ENCODE measurements around the gene GKN1.

Gene GKN1

GRCh38 chr2:68980956-68981355 lies 6.5 kb downstream of the GKN1 start:
- WGBS = no CpG with 5 or more reads among the region's 1 CpG
- H3K4me2 ChIP-seq (ENCODE audit: low read length, poor library complexity, severe bottlenecking) = no peak overlapping the region
- peak overlapping the region; percentile 49 for H2BK120ac ChIP-seq (ENCODE audit: low read depth, low read length)
- no peaks in the 10 kb centered on the region for H3K4me1 ChIP-seq (ENCODE audit: control insufficient read depth, insufficient read depth, low read depth, low read length)
- H3K36me3 ChIP-seq (ENCODE audit: control insufficient read depth in 1 of 2, insufficient read depth in 2 of 2, low read depth in 1 of 2, low read length in 2 of 2) = no peaks in the 10 kb centered on the region
- H2BK15ac ChIP-seq (ENCODE audit: low read depth, poor library complexity, severe bottlenecking) = no peak overlapping the region
- H3K4me3 ChIP-seq (ENCODE audit: insufficient read depth in 1 of 2, low read depth in 1 of 2, low read length in 2 of 2) = no peak overlapping the region
- H4K91ac ChIP-seq (ENCODE audit: low read length) = no peak overlapping the region
- no peak overlapping the region for H3K27ac ChIP-seq (ENCODE audit: low read length, poor library complexity, severe bottlenecking)
- H3K9ac ChIP-seq (ENCODE audit: low read length) = no peak overlapping the region
- H3K14ac ChIP-seq (ENCODE audit: low read length in 2 of 2) = no peak overlapping the region
- no peaks in the 10 kb centered on the region for H3K79me1 ChIP-seq (replicated peaks; ENCODE audit: low read length, poor library complexity, severe bottlenecking)
- H2BK5ac ChIP-seq (ENCODE audit: low read depth, low read length, poor library complexity, severe bottlenecking) = no peak overlapping the region
- H2AFZ ChIP-seq (ENCODE audit: low read depth, low read length) = no peak overlapping the region
- no peaks in the 10 kb centered on the region for H3K27me3 ChIP-seq (ENCODE audit: control insufficient read depth in 1 of 2, insufficient read depth in 1 of 2, low read length in 2 of 2)
- no peak overlapping the region for H3K18ac ChIP-seq (ENCODE audit: low read depth in 1 of 2, low read length in 2 of 2)
- no peak for DNase-seq
- no peak overlapping the region for H4K8ac ChIP-seq (ENCODE audit: low read length)
- no peak overlapping the region for H3K23ac ChIP-seq (ENCODE audit: low read length in 2 of 2)
- no peak overlapping the region for H2AK5ac ChIP-seq (ENCODE audit: low read length, severe bottlenecking)
- no peak overlapping the region for H2BK12ac ChIP-seq (ENCODE audit: low read length in 2 of 2)
- H3K9me3 ChIP-seq (ENCODE audit: control insufficient read depth, low read length) = no peaks in the 10 kb centered on the region
- H3K4ac ChIP-seq (ENCODE audit: low read depth in 1 of 2, low read length in 2 of 2) = no peak overlapping the region

- Histone ChIP-seq H3K18ac (ENCODE audit: low read depth in 1 of 2, low read length in 2 of 2) (no peak overlapping the region), H3K9me3 (ENCODE audit: control insufficient read depth, low read length) (no peaks in the 10 kb centered on the region), H4K91ac (ENCODE audit: low read length) (peak overlapping the region; percentile 39), H3K23ac (ENCODE audit: low read length in 2 of 2) (no peak overlapping the region), H2BK120ac (ENCODE audit: low read depth, low read length) (no peak overlapping the region), H2BK15ac (ENCODE audit: low read depth, poor library complexity, severe bottlenecking) (no peak overlapping the region), H3K36me3 (ENCODE audit: control insufficient read depth in 1 of 2, insufficient read depth in 2 of 2, low read depth in 1 of 2, low read length in 2 of 2) (no peaks in the 10 kb centered on the region), H3K4me2 (ENCODE audit: low read length, poor library complexity, severe bottlenecking) (no peak overlapping the region), H3K14ac (ENCODE audit: low read length in 2 of 2) (no peak overlapping the region), H2AK5ac (ENCODE audit: low read length, severe bottlenecking) (no peak overlapping the region), H3K27ac (ENCODE audit: low read length, poor library complexity, severe bottlenecking) (no peak overlapping the region), H2BK5ac (ENCODE audit: low read depth, low read length, poor library complexity, severe bottlenecking) (no peak overlapping the region), H2AFZ (ENCODE audit: low read depth, low read length) (no peak overlapping the region), H4K8ac (ENCODE audit: low read length) (no peak overlapping the region), H3K4me3 (ENCODE audit: insufficient read depth in 1 of 2, low read depth in 1 of 2, low read length in 2 of 2) (no peak overlapping the region), H3K4me1 (ENCODE audit: control insufficient read depth, insufficient read depth, low read depth, low read length) (no peaks in the 10 kb centered on the region), H3K79me1 (replicated peaks; ENCODE audit: low read length, poor library complexity, severe bottlenecking) (no peaks in the 10 kb centered on the region), H2BK12ac (ENCODE audit: low read length in 2 of 2) (no peak overlapping the region), H3K27me3 (ENCODE audit: control insufficient read depth in 1 of 2, insufficient read depth in 1 of 2, low read length in 2 of 2) (peaks cover 0 to 4% of the 10 kb centered on the region in 2 experiments), H3K4ac (ENCODE audit: low read depth in 1 of 2, low read length in 2 of 2) (no peak overlapping the region), H3K9ac (ENCODE audit: low read length) (no peak overlapping the region)
- DNase-seq = no peak
- 94% methylated on average over 4 of the region's 5 CpGs for WGBS
Measured at GRCh38 chr2:68987021-68987503, 12.6 kb downstream of the GKN1 start.

GRCh38 chr2:68989035-68989434 lies 14.6 kb downstream of the GKN1 start:
- no peaks in the 10 kb centered on the region for H3K36me3 ChIP-seq (ENCODE audit: control insufficient read depth in 1 of 2, insufficient read depth in 2 of 2, low read depth in 1 of 2, low read length in 2 of 2)
- 91% methylated on average over 4 of the region's 5 CpGs for WGBS

GRCh38 chr2:68992341-68992740 lies 17.9 kb downstream of the GKN1 start:
- H2BK120ac ChIP-seq (ENCODE audit: low read depth, low read length) = no peak overlapping the region
- no peak overlapping the region for H2BK12ac ChIP-seq (ENCODE audit: low read length in 2 of 2)
- H3K79me1 ChIP-seq (replicated peaks; ENCODE audit: low read length, poor library complexity, severe bottlenecking) = no peaks in the 10 kb centered on the region
- H4K8ac ChIP-seq (ENCODE audit: low read length) = no peak overlapping the region
- no peaks in the 10 kb centered on the region for H3K9me3 ChIP-seq (ENCODE audit: control insufficient read depth, low read length)
- no peak overlapping the region for H3K18ac ChIP-seq (ENCODE audit: low read depth in 1 of 2, low read length in 2 of 2)
- no peak for DNase-seq
- H3K27me3 ChIP-seq (ENCODE audit: control insufficient read depth in 1 of 2, insufficient read depth in 1 of 2, low read length in 2 of 2) = peaks cover 0 to 6% of the 10 kb centered on the region in 2 experiments
- H3K4me2 ChIP-seq (ENCODE audit: low read length, poor library complexity, severe bottlenecking) = no peak overlapping the region
- H2BK15ac ChIP-seq (ENCODE audit: low read depth, poor library complexity, severe bottlenecking) = no peak overlapping the region
- no peak overlapping the region for H3K4ac ChIP-seq (ENCODE audit: low read depth in 1 of 2, low read length in 2 of 2)
- no peak overlapping the region for H3K14ac ChIP-seq (ENCODE audit: low read length in 2 of 2)
- no peaks in the 10 kb centered on the region for H3K4me1 ChIP-seq (ENCODE audit: control insufficient read depth, insufficient read depth, low read depth, low read length)
- no peaks in the 10 kb centered on the region for H3K36me3 ChIP-seq (ENCODE audit: control insufficient read depth in 1 of 2, insufficient read depth in 2 of 2, low read depth in 1 of 2, low read length in 2 of 2)
- H2BK5ac ChIP-seq (ENCODE audit: low read depth, low read length, poor library complexity, severe bottlenecking) = no peak overlapping the region
- H3K27ac ChIP-seq (ENCODE audit: low read length, poor library complexity, severe bottlenecking) = no peak overlapping the region
- no peak overlapping the region for H2AFZ ChIP-seq (ENCODE audit: low read depth, low read length)
- H3K9ac ChIP-seq (ENCODE audit: low read length) = no peak overlapping the region
- H2AK5ac ChIP-seq (ENCODE audit: low read length, severe bottlenecking) = no peak overlapping the region
- H4K91ac ChIP-seq (ENCODE audit: low read length) = no peak overlapping the region
- no peak overlapping the region for H3K23ac ChIP-seq (ENCODE audit: low read length in 2 of 2)
- H3K4me3 ChIP-seq (ENCODE audit: insufficient read depth in 1 of 2, low read depth in 1 of 2, low read length in 2 of 2) = no peak overlapping the region
- 87% methylated on average over 5 of the region's 5 CpGs for WGBS

More at GRCh38 chr2:68989035-68989434, 14.6 kb downstream of the GKN1 start:
- DNase-seq = no peak
- Histone ChIP-seq H3K27me3 (ENCODE audit: control insufficient read depth in 1 of 2, insufficient read depth in 1 of 2, low read length in 2 of 2) (peaks cover 0 to 4% of the 10 kb centered on the region in 2 experiments), H2BK5ac (ENCODE audit: low read depth, low read length, poor library complexity, severe bottlenecking) (peak overlapping the region; percentile 57), H3K18ac (ENCODE audit: low read depth in 1 of 2, low read length in 2 of 2) (no peak overlapping the region), H3K27ac (ENCODE audit: low read length, poor library complexity, severe bottlenecking) (no peak overlapping the region), H3K4ac (ENCODE audit: low read depth in 1 of 2, low read length in 2 of 2) (no peak overlapping the region), H2BK15ac (ENCODE audit: low read depth, poor library complexity, severe bottlenecking) (no peak overlapping the region), H3K4me2 (ENCODE audit: low read length, poor library complexity, severe bottlenecking) (no peak overlapping the region), H3K9ac (ENCODE audit: low read length) (no peak overlapping the region), H2BK12ac (ENCODE audit: low read length in 2 of 2) (peak overlapping the region in 1 of 2 experiments; percentile 52), H2BK120ac (ENCODE audit: low read depth, low read length) (no peak overlapping the region), H3K14ac (ENCODE audit: low read length in 2 of 2) (peak overlapping the region in 1 of 2 experiments; percentile 55), H2AK5ac (ENCODE audit: low read length, severe bottlenecking) (no peak overlapping the region), H3K79me1 (replicated peaks; ENCODE audit: low read length, poor library complexity, severe bottlenecking) (no peaks in the 10 kb centered on the region), H2AFZ (ENCODE audit: low read depth, low read length) (no peak overlapping the region), H3K23ac (ENCODE audit: low read length in 2 of 2) (no peak overlapping the region), H3K9me3 (ENCODE audit: control insufficient read depth, low read length) (no peaks in the 10 kb centered on the region), H3K4me1 (ENCODE audit: control insufficient read depth, insufficient read depth, low read depth, low read length) (no peaks in the 10 kb centered on the region), H3K4me3 (ENCODE audit: insufficient read depth in 1 of 2, low read depth in 1 of 2, low read length in 2 of 2) (no peak overlapping the region), H4K8ac (ENCODE audit: low read length) (no peak overlapping the region), H4K91ac (ENCODE audit: low read length) (no peak overlapping the region)
